HepG2 (cell line): ENCODE measurements around the gene NR0B1. TPM values are rescaled to one million over a fixed set of nuclear protein-coding genes. Genes with fewer than 3 reads are reported as not detected.

Source experiments
- ATAC-seq: fragments of 200-7000 bp; cut with Tn5 transposase; 3 replicates; pipeline ENCODE4 v1.9.1; 2020; ENCODE audit warnings: mild to moderate bottlenecking, moderate library complexity
- BruUV-seq: library from RNA; stranded (reverse); fragments of 400-500 nt; replicated peaks from 2 replicates; lab custom pipeline; 2021; lab: Mats Ljungman, UMichigan
- CTCF ChIA-PET: fragments of 300-600 bp; formaldehyde crosslinking; extraction: SDS; loops from one replicate; lab custom pipeline; 2021; ENCODE audit warnings: low total read pairs, inconsistent platforms, low intra/inter-chr PET ratio; lab: Yijun Ruan, JAX
- POLR2A ChIA-PET: fragments of 350-600 bp; sonication (Branson Sonifier 250); formaldehyde crosslinking; loops from one replicate; lab custom pipeline; 2020; ENCODE audit warnings: antibody characterized with exemption, inconsistent platforms; lab: Yijun Ruan, JAX
- DNase-seq: peaks from one replicate; pipeline ENCODE4 v3.0.0-alpha.2; 2015; ENCODE audit warnings: low spot score
- FAIRE-seq: peaks from 3 replicates; lab custom pipeline; 2011; peaks lifted over from hg19 to GRCh38; lab: Jason Lieb, UNC
- H2AFZ ChIP-seq: one replicate; pipeline ENCODE4 v1.6.1; 2011; ENCODE audit warnings: low read length, inconsistent platforms
- H3K27ac ChIP-seq: fragments of 300-600 bp; 3 replicates; pipeline ENCODE4 v1.8.0; 2011; ENCODE audit warnings: mixed run types, mild to moderate bottlenecking, mixed read lengths, low read length, inconsistent platforms; ENCODE audit not compliant: insufficient read depth; ENCODE audit errors: extremely low read length
- H3K27me3 ChIP-seq, 2 experiments: fragments of 200-600 bp in 1 of 2; 2 replicates in 1 of 2; 3 replicates in 1 of 2; pipeline versions ENCODE4 v1.6.0 to v1.8.0; 2011; ENCODE audit warnings: low read length in 2 of 2, mild to moderate bottlenecking in 2 of 2, moderate library complexity in 2 of 2, inconsistent platforms in 1 of 2; ENCODE audit not compliant: insufficient read depth in 2 of 2, control insufficient read depth in 1 of 2
- H3K36me3 ChIP-seq, 2 experiments: fragments of 200-600 bp in 1 of 2; replicated peaks in 1 of 2; 2 replicates in 1 of 2; 3 replicates in 1 of 2; pipeline versions ENCODE4 v1.5.1 to v1.8.0; 2011; ENCODE audit warnings: low read length in 2 of 2, inconsistent platforms in 1 of 2; ENCODE audit not compliant: insufficient read depth in 2 of 2, control insufficient read depth in 1 of 2
- H3K4me1 ChIP-seq: 2 replicates; pipeline ENCODE4 v1.5.1; 2012; ENCODE audit warnings: low read length, inconsistent platforms; ENCODE audit not compliant: insufficient read depth
- H3K4me2 ChIP-seq: 2 replicates; pipeline ENCODE4 v1.6.0; 2011; ENCODE audit warnings: low read depth, low read length, inconsistent platforms
- H3K4me3 ChIP-seq, 3 experiments: fragments of 200-600 bp in 1 of 3; sonication (generic), shearing (Covaris generic) in 1 of 3; replicated peaks in 1 of 3; 2 replicates each; pipeline ENCODE4 v1.5.1; 2011 to 2016; ENCODE audit warnings: low read length in 3 of 3, inconsistent platforms in 2 of 3, low read depth in 2 of 3, mild to moderate bottlenecking in 2 of 3, control low read depth in 1 of 3, mixed read lengths in 1 of 3; ENCODE audit not compliant: insufficient read depth in 1 of 3
- H3K79me2 ChIP-seq: one replicate; pipeline ENCODE4 v1.6.1; 2011; ENCODE audit warnings: low read length, inconsistent platforms; ENCODE audit not compliant: insufficient read depth
- H3K9ac ChIP-seq: 2 replicates; pipeline ENCODE4 v1.6.0; 2011; ENCODE audit warnings: mild to moderate bottlenecking, low read depth, low read length, inconsistent platforms; ENCODE audit not compliant: insufficient read depth
- H3K9me3 ChIP-seq: 2 replicates; pipeline ENCODE4 v1.5.1; 2012; ENCODE audit warnings: mild to moderate bottlenecking, low read length
- H4K20me1 ChIP-seq: 2 replicates; pipeline ENCODE4 v1.6.0; 2011; ENCODE audit warnings: inconsistent platforms, mild to moderate bottlenecking, low read length, moderate library complexity; ENCODE audit not compliant: insufficient read depth
- BHLHE40 ChIP-seq: IDR thresholded peaks from 2 replicates; pipeline ENCODE4 v1.6.1; 2011; ENCODE audit warnings: low read length, improper control_type of control experiment
- SIX1 ChIP-seq: sonication (generic); formaldehyde crosslinking; IDR thresholded peaks from 2 replicates; pipeline ENCODE4 v1.4.0; 2020; ENCODE audit warnings: missing genetic modification reagents, borderline replicate concordance
- ZFP36L2 ChIP-seq: sonication (generic); formaldehyde crosslinking; IDR thresholded peaks from 2 replicates; pipeline ENCODE4 v1.4.0; 2020; ENCODE audit warnings: missing genetic modification reagents
- ZNF737 ChIP-seq: sonication (generic); formaldehyde crosslinking; IDR thresholded peaks from 2 replicates; pipeline ENCODE4 v1.5.0; 2020; ENCODE audit warnings: missing genetic modification reagents, mild to moderate bottlenecking, borderline replicate concordance
- WGBS: methylation state at CpG from one replicate; pipeline ENCODE4 v1.1.6; 2017; ENCODE audit warnings: low lambda C conversion rate; 5-methylcytosine and 5-hydroxymethylcytosine counted together
- in situ Hi-C: cut with HindIII; loops from 2 replicates; pipeline ENCODE4 v1.10.0; 2017; ENCODE audit warnings: low pct_unique_long_range_greater_than_20kb; ENCODE audit not compliant: extremely low pct_ligation_motif_present
- intact Hi-C: fragments of 100-400 bp; cut with micrococcal nuclease; formaldehyde crosslinking; loops from one replicate; pipeline ENCODE4 v1.10.0; 2022; ENCODE audit not compliant: unreplicated experiment
- polyA plus RNA-seq, 8 experiments: library from polyadenylated mRNA; depleted of rRNA in 3 of 8; stranded (reverse) in 7 of 8; unstranded in 1 of 8; fragments of >200 nt; fragmentation: Illumina TruSeq in 4 of 8; extraction: Trizol in 4 of 8; gene quantifications; 2 replicates each; pipeline versions ENCODE4 v1.2.1 to v1.2.3, GENCODE V29; 2011 to 2016; ENCODE audit warnings: low read depth in 4 of 8, missing spikeins in 1 of 8, mixed read lengths in 1 of 8; ENCODE audit not compliant: insufficient read depth in 1 of 8
- total RNA-seq, 5 experiments: library from RNA; depleted of rRNA; stranded (reverse); fragments of >200 nt; fragmentation: Illumina TruSeq; extraction: Trizol; gene quantifications; 2 replicates each; pipeline ENCODE4 v1.2.3, GENCODE V29; 2016; ENCODE audit warnings: low read depth in 1 of 5

The NR0B1 gene
- total and polyA plus RNA-seq, 2 of the 13 experiments (the other 11 are each of a cell fraction or from before 2014, with no cell fraction given) = not detected

GRCh38 chrX:30302956-30303355 is 6.2 kb downstream of the NR0B1 start:
- FAIRE-seq (no peak), ATAC-seq (peak; percentile 50; the same call in 1 of the 3 replicates), DNase-seq (no peak)
- no peak overlapping the region for H3K27ac ChIP-seq
- no peak overlapping the region for H3K4me2 ChIP-seq
- intact Hi-C loops (no loop called here), in situ Hi-C loops (no loop called here)
- H4K20me1 ChIP-seq = no peaks in the 10 kb centered on the region
- H3K36me3 ChIP-seq = no peaks in the 10 kb centered on the region
- no peaks in the 10 kb centered on the region for H3K9me3 ChIP-seq
- POLR2A ChIA-PET = no interaction called here
- no peaks in the 10 kb centered on the region for H3K79me2 ChIP-seq
- no peaks in the 10 kb centered on the region for H3K4me1 ChIP-seq
- BruUV-seq = no TSS peak
- 0% methylated on average over 5 of the region's 6 CpGs for WGBS
- H3K4me3 ChIP-seq = no peak overlapping the region
- no peak overlapping the region for H3K9ac ChIP-seq
- TF ChIP-seq ZFP36L2 = no peak
- TF ChIP-seq BHLHE40 = peak; percentile 78
- H3K27me3 ChIP-seq = 0 out of 5 replicates have a peak, but pooled peaks cover 0 to 4% of the 10 kb centered on the region in 2 experiments
- CTCF ChIA-PET = no interaction called here
- H2AFZ ChIP-seq = no peak overlapping the region

DNA sequence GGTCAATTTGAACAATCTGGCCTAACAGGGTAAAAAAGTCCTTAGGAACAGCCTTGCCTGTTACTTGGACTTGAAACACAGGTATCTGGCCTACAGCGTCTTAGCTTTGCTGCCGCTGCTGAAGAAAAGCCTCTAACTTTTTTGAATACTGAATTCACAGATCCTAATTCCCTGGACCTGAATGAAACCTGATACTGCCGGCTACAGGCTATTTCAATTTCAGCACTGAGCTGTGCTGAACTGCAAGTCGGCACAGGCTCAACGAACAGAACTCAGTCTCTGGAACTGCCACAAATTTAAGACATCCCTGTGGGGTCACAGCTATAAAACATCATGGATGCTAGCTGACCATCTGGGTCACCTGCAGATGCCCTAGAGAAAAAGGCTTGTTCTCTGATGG is 7.2 kb downstream of the NR0B1 start:
- no peak overlapping the region for H3K27ac ChIP-seq
- intact Hi-C loops = no loop called here
- ATAC-seq = peak; percentile 38; the same call in 2 of the 3 replicates
- TF ChIP-seq SIX1 (CRISPR knock-in tag) (peak; percentile 85; the same call in 1 of the 2 replicates), ZNF737 (no peak)
- TF ChIP-seq, all 625 proteins: peak for 1
- CTCF ChIA-PET = no interaction called here
- POLR2A ChIA-PET = no interaction called here
- Histone ChIP-seq H3K4me3 (no peak overlapping the region), H3K79me2 (no peaks in the 10 kb centered on the region), H2AFZ (no peak overlapping the region), H3K27me3 (no peaks in the 10 kb centered on the region), H3K4me1 (no peaks in the 10 kb centered on the region), H3K9me3 (no peaks in the 10 kb centered on the region), H3K9ac (no peak overlapping the region), H3K4me2 (no peak overlapping the region), H4K20me1 (no peaks in the 10 kb centered on the region), H3K36me3 (no peaks in the 10 kb centered on the region)
- 0% methylated on average over 3 of the region's 5 CpGs for WGBS
- FAIRE-seq (no peak), DNase-seq (no peak)
- no TSS peak for BruUV-seq
- in situ Hi-C loops = no loop called here
